ENCODE measurements around the gene ZSWIM8.

The ZSWIM8 gene

DNA sequence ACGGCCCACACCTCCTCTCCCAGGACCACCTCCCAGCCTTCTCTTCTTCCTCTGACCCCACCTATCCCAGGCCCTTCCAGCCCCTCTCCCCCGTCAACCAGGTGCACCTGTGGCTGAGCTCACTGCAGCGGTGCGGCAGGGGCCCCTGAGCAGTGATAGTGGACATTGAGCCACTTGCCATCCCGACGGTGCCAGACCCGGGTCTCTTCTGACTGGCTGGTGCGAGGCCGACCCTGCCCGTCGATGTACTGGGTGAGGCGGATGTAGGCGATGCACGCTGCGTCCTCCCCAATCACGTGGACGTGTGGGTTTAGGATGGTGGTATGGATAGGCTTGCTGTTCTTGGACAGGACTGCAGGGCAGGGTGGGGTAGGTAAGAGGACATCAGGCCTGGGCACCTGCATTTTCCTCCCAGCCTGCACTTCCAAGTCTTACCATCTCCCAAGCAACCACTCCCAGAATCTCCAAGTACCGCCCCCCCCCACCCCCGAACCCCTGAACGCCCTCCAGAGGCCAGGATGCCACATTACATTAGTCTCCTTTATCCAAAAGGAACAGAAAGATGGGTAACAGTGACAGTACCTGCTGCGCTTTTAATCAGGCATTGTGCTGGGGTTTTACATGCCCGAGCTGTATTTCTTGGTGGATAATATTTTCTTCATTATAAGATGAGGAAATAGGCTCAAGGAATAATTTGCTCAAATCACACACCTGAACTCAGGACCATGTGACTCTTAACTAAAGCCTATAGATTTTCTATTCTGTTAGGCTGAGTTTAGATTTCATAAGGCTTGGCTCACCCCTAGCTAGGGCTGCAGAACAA lies 29.7 kb downstream of the ZSWIM8 start:
- TF ChIP-seq TEAD4 (IDR thresholded peaks at IDR 0.05) = no peak
- 0 out of 2 replicates have a peak, but pooled peaks have one; percentile 8 for TF ChIP-seq RAD21 (IDR thresholded peaks at IDR 0.05; ENCODE audit: low read depth)

DNA sequence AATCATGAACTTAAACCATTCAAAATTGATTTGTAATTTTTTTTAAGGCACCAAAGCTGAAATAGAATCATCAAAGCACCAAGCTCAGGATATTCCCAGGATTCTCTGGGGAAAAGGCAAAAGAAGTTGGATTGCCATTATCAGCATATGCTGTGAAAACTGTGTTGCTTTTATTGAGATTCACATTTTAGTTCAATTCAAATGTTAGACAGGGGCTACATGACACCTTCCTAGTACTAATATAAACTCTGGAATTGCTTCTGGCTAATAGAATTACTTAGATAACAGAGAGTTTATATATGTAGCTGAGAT lies 30.3 kb downstream of the ZSWIM8 start:
- TF ChIP-seq EGR1 (IDR thresholded peaks at IDR 0.05) (no peak), TEAD4 (IDR thresholded peaks at IDR 0.05) (no peak), TCF12 (IDR thresholded peaks at IDR 0.05; ENCODE audit: low read depth) (no peak), CREB1 (IDR thresholded peaks at IDR 0.05; ENCODE audit: low read depth) (no peak), FOXM1 (IDR thresholded peaks at IDR 0.05; ENCODE audit: borderline replicate concordance, low read depth) (no peak), RAD21 (IDR thresholded peaks at IDR 0.05; ENCODE audit: low read depth) (no peak), YY1 (IDR thresholded peaks at IDR 0.05; ENCODE audit: low read depth) (no peak), EP300 (IDR thresholded peaks at IDR 0.05; ENCODE audit: borderline replicate concordance) (no peak), CEBPB (IDR thresholded peaks at IDR 0.05) (no peak), TAF1 (IDR thresholded peaks at IDR 0.05; ENCODE audit: low read depth) (no peak)
- TF ChIP-seq, protein P1, sequence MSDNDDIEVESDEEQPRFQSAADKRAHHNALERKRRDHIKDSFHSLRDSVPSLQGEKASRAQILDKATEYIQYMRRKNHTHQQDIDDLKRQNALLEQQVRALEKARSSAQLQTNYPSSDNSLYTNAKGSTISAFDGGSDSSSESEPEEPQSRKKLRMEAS (IDR thresholded peaks at IDR 0.05) = no peak
- TF ChIP-seq, protein P2, sequence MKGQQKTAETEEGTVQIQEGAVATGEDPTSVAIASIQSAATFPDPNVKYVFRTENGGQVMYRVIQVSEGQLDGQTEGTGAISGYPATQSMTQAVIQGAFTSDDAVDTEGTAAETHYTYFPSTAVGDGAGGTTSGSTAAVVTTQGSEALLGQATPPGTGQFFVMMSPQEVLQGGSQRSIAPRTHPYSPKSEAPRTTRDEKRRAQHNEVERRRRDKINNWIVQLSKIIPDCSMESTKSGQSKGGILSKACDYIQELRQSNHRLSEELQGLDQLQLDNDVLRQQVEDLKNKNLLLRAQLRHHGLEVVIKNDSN (IDR thresholded peaks at IDR 0.05) = no peak
- TF ChIP-seq, protein P3, sequence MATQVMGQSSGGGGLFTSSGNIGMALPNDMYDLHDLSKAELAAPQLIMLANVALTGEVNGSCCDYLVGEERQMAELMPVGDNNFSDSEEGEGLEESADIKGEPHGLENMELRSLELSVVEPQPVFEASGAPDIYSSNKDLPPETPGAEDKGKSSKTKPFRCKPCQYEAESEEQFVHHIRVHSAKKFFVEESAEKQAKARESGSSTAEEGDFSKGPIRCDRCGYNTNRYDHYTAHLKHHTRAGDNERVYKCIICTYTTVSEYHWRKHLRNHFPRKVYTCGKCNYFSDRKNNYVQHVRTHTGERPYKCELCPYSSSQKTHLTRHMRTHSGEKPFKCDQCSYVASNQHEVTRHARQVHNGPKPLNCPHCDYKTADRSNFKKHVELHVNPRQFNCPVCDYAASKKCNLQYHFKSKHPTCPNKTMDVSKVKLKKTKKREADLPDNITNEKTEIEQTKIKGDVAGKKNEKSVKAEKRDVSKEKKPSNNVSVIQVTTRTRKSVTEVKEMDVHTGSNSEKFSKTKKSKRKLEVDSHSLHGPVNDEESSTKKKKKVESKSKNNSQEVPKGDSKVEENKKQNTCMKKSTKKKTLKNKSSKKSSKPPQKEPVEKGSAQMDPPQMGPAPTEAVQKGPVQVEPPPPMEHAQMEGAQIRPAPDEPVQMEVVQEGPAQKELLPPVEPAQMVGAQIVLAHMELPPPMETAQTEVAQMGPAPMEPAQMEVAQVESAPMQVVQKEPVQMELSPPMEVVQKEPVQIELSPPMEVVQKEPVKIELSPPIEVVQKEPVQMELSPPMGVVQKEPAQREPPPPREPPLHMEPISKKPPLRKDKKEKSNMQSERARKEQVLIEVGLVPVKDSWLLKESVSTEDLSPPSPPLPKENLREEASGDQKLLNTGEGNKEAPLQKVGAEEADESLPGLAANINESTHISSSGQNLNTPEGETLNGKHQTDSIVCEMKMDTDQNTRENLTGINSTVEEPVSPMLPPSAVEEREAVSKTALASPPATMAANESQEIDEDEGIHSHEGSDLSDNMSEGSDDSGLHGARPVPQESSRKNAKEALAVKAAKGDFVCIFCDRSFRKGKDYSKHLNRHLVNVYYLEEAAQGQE (IDR thresholded peaks at IDR 0.05; ENCODE audit: low read depth) = no peak

DNA sequence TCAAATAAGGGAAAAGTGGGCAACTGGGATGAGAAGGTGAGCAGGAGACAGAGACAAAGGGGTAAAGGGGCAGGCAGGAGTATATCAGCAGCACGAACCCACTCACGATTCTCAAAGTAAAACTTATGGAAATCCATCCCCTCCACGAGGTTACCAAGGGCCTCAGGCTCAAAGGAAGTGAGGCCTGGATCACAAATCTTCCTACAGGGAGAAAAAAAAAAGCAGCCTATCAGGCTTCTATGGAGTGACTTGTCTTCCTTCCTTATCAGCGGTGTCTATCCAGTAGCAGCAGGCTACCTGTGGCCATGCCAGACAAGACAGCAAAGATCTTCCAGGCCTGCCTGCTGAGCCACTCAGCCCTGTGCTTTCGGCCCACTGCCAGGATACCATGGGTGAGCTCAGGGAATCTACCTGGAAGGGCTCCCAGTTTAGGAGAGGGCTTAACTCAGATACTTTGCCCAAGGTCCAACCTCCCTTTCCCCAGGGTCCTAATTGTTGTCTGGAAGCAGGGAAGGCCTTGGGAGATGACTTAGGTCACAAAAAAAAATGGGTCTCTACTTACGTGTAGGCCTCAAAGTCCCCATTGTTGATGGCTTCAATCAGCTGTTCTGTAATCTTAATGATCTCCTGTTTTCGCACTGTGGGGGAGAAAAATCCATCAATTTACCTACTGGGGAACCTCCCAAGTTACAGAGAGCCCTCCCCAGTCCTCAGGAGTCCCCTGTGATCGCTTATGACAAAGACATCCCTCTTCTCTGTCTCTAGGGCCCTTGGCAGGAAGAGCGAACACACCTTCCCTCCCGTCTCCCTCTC lies 31.7 kb downstream of the ZSWIM8 start:
- TF ChIP-seq, protein P2 (IDR thresholded peaks at IDR 0.05) = no peak
- TF ChIP-seq TAF1 (IDR thresholded peaks at IDR 0.05; ENCODE audit: low read depth) (no peak), ZBTB7A (IDR thresholded peaks at IDR 0.05; ENCODE audit: low read depth) (no peak), TEAD4 (IDR thresholded peaks at IDR 0.05) (no peak), YY1 (IDR thresholded peaks at IDR 0.05; ENCODE audit: low read depth) (no peak), EP300 (IDR thresholded peaks at IDR 0.05; ENCODE audit: borderline replicate concordance) (no peak), NFIC (IDR thresholded peaks at IDR 0.05) (no peak), FOXM1 (IDR thresholded peaks at IDR 0.05; ENCODE audit: borderline replicate concordance, low read depth) (no peak), RAD21 (IDR thresholded peaks at IDR 0.05; ENCODE audit: low read depth) (no peak)
- TF ChIP-seq, protein P3 (IDR thresholded peaks at IDR 0.05; ENCODE audit: low read depth) = no peak

DNA sequence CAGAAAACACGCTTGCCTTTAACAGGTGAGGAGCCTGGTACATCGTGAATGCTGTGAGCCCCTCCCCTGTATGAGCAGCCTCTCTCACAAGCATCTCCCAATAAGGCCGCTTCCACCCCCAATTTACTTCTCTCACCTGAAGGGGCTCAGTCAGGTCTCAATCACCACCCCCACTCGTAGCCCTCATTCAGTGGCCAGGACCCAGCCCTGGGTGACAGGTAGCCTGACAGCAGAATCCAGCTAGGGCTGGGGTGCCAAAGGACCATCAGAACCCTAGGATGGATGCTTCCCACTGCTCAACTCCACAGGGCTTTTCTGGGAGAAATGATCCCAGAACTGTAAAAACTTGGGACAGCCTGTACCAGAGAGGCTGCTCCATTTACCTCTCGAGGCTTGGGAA lies 32.4 kb downstream of the ZSWIM8 start:
- no peak for TF ChIP-seq TCF12 (IDR thresholded peaks at IDR 0.05; ENCODE audit: low read depth)
- no peak for TF ChIP-seq CEBPB (IDR thresholded peaks at IDR 0.05)
- no peak for TF ChIP-seq TEAD4 (IDR thresholded peaks at IDR 0.05)
- no peak for TF ChIP-seq CREB1 (IDR thresholded peaks at IDR 0.05; ENCODE audit: low read depth)
- TF ChIP-seq YY1 (IDR thresholded peaks at IDR 0.05; ENCODE audit: low read depth) = no peak
- no peak for TF ChIP-seq NFIC (IDR thresholded peaks at IDR 0.05)
- TF ChIP-seq, protein P1 (IDR thresholded peaks at IDR 0.05) = no peak
- TF ChIP-seq, protein P2 (IDR thresholded peaks at IDR 0.05) = no peak
- TF ChIP-seq FOXM1 (IDR thresholded peaks at IDR 0.05; ENCODE audit: borderline replicate concordance, low read depth) = no peak
- TF ChIP-seq TAF1 (IDR thresholded peaks at IDR 0.05; ENCODE audit: low read depth) = no peak
- TF ChIP-seq, protein P3 (IDR thresholded peaks at IDR 0.05; ENCODE audit: low read depth) = no peak
